Stimulated activated CD4-positive, alpha-beta T cell treated with anti-CD3 and anti-CD28 coated beads, Interleukin-1b, Interleukin-23, amount 100 ng/mL, for 24 hours (primary cell): Measurements from ENCODE around the gene SERPINB7.

ENCODE experiments used
- DNase-seq, 4 experiments: peaks; one replicate each; pipeline ENCODE4 v3.0.0-alpha.2; 2020; ENCODE audit warnings: low read depth in 4 of 4, low spot score in 1 of 4

The SERPINB7 gene

DNA sequence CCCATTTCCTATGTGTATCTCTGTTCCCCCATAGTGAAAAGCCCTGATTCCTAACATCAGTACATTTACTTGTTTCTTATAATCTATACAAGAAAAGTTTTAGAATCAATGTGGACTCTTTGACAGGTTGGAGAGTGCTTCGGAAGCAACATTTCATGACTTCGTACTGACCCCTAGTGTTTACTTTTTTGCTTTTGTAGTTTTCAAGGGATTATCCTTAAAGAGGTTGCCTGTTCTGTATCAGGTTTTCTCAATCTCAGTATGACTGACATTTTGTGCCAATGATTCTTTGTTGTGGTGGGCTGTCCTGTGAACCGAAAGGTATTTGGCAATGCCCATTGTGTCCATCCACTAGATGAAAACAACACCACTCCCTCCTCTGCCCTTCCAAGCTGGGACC lies 69.0 kb downstream of the SERPINB7 start:
- DNase-seq, result no peak

DNA sequence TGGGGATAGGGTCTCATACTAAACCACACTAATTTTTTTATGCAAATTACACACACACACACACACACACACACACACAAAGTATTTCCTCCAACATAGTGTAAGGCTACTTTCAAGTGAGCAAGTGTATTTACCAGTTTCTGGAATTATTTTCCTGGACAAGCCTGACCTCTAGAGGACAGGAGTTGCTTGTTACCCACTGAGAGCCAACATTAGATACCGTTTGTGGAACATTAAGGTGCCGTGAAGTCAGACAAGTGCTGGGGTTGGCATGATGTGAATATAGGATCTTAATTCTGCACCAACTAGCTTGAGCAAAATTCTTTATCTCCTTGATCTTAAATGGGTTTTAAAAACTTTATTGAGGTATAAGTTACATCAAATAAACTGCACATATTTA lies 72.9 kb downstream of the SERPINB7 start:
- no peak for DNase-seq

DNA sequence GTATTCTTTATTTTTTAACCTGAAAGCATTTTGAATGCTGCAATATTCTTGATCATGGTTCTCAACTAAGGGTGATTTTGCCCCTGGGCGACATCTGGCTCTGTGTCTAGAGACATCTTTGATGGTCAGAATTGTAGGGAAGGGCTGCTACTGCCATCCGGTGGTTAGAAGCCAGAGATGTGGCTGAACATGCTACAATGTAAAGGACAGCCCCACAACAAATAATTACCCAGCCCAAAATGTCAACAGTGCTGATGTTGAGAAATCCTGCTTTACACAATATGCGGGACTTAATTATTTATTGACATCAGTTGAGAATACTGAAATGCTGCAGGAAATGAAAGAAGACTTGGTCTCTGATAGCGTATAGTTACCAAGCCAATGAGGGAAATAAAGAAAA lies 74.8 kb downstream of the SERPINB7 start:
- peak in 1 of 4 experiments; percentile 1 for DNase-seq

DNA sequence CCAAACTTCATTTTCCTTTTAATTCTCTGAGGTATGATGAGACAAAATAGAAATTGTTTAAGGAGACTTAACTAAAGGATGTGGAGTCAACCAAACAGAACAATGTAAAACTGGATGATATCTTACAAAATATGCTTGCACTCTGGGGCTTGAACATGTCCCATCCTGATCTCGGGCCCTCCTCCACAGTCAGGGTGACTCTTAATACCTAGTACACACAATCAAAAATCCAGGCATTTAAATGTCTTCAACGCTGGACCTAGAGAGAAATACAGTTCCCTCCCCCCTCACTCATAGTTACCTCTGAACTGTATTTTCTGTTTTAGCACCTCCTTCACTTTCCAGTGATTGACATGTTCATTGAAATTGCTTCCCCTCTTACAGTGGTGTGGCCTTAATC lies 75.4 kb downstream of the SERPINB7 start:
- no peak for DNase-seq
